ENCODE results near the gene POU2F1. TPM values are rescaled to one million over a fixed set of nuclear protein-coding genes. Genes with fewer than 3 reads are reported as not detected.
"Not testable (repeated sequence)": the region's sequence is repeated elsewhere in the genome, so short reads cannot be mapped to it uniquely, and the experiment has no call there.

Gene POU2F1
- total and polyA plus RNA-seq, 12 donors = 1.3 to 13.9 (median 10.1) TPM

DNA sequence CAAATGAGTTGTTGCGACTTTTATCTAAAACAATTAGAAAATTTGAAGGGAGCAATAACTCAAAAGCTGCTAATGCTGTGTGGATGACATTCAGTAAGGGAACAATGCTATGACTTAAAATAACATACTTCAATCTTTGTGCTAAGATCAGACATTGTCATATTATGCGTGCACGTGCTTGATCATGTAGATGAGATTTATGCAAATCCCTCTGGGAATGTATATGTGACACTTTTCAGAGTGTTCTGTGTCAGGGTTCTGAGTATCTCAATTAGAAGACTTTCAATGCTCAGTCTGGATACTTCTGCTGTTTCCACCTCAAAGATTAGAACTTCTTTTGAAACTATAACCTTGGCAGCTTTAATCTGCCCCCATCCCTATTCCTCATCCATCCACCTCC lies 18.6 kb upstream of the POU2F1 start:
- 83 to 84% methylated on average over 3 of the region's 3 CpGs for WGBS, 2 donors
- no peaks in the 10 kb centered on the region for H3K36me3 ChIP-seq

GRCh38 chr1:167205306-167206050 lies 15.2 kb upstream of the POU2F1 start:
- not testable (repeated sequence) for H3K4me3 ChIP-seq, ATAC-seq, H3K27me3 ChIP-seq, DNase-seq, H3K4me1 ChIP-seq, H3K36me3 ChIP-seq, H3K27ac ChIP-seq
- 87 to 91% methylated on average over 6 of the region's 6 CpGs for WGBS, 2 donors
- H3K9me3 ChIP-seq = peaks cover 0 to 20% (median 4%) of the 10 kb centered on the region in 11 donors
- intact Hi-C loops (cut with DNase I) = loop anchor here in 2 of 10 donors (5.0 kb wide), 1 partner anchor 138 kb away; no protein-coding TSS in a partner anchor

More for the DNA sequence above, 18.6 kb upstream of the POU2F1 start:
- DNase-seq (no peak), ATAC-seq (no peak)
- TF ChIP-seq, protein P1, sequence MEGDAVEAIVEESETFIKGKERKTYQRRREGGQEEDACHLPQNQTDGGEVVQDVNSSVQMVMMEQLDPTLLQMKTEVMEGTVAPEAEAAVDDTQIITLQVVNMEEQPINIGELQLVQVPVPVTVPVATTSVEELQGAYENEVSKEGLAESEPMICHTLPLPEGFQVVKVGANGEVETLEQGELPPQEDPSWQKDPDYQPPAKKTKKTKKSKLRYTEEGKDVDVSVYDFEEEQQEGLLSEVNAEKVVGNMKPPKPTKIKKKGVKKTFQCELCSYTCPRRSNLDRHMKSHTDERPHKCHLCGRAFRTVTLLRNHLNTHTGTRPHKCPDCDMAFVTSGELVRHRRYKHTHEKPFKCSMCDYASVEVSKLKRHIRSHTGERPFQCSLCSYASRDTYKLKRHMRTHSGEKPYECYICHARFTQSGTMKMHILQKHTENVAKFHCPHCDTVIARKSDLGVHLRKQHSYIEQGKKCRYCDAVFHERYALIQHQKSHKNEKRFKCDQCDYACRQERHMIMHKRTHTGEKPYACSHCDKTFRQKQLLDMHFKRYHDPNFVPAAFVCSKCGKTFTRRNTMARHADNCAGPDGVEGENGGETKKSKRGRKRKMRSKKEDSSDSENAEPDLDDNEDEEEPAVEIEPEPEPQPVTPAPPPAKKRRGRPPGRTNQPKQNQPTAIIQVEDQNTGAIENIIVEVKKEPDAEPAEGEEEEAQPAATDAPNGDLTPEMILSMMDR (IDR thresholded peaks at IDR 0.05) = no peak
- Histone ChIP-seq H3K4me3 (no peak overlapping the region), H3K4me1 (peaks cover 0 to 7% (median 0%) of the 10 kb centered on the region in 9 donors), H3K27me3 (no peaks in the 10 kb centered on the region), H3K27ac (no peak overlapping the region), H3K9me3 (peaks cover 0 to 15% (median 4%) of the 10 kb centered on the region in 11 donors)
- intact Hi-C loops (cut with DNase I) = no loop called here

DNA sequence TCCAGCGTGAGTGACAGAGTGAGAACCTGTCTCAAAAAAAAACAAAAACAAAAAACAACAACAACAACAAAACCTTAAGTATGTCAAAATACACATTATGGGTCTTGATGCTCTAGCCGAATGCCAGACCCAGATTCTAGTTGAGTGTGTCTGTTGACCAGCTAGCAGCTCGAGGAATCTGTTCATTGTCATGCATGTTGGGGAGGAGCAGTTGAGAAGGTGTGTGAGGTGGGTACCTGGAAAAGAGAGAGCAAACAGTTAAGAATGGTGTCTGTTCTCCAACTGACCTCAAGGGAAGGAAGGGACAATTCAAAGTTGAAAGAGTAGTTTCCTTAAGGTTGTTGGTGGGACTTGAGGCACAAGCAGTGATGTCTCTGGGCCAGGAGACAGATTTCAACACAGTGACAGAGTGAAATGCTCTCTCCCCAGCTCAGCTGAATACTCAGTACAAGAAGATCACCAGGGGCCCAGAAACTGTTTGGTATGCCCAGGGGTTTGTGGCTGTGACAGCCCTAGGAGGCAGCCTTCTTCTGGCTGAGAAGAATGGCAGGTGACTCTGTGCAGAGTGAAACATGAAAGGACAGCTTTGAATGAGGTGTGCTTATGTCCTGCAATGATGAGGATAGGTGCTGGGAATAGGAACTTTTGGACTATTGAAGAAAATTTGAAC lies 14.4 kb upstream of the POU2F1 start:
- no peaks in the 10 kb centered on the region for H3K27me3 ChIP-seq
- DNase-seq = no peak
- peaks cover 0 to 7% (median 0%) of the 10 kb centered on the region in 9 donors for H3K4me1 ChIP-seq
- H3K27ac ChIP-seq = no peak overlapping the region
- peaks cover 0 to 20% (median 4%) of the 10 kb centered on the region in 11 donors for H3K9me3 ChIP-seq
- intact Hi-C loops (cut with DNase I) = loop anchor here in 2 of 10 donors (5.0 kb wide), 1 partner anchor 139 kb away; no protein-coding TSS in a partner anchor
- WGBS, 2 donors = 87 to 91% methylated on average over 3 of the region's 3 CpGs
- no peak overlapping the region for H3K4me3 ChIP-seq
- no peaks in the 10 kb centered on the region for H3K36me3 ChIP-seq
- ATAC-seq = no peak
- TF ChIP-seq, protein P1 (IDR thresholded peaks at IDR 0.05) = no peak

DNA sequence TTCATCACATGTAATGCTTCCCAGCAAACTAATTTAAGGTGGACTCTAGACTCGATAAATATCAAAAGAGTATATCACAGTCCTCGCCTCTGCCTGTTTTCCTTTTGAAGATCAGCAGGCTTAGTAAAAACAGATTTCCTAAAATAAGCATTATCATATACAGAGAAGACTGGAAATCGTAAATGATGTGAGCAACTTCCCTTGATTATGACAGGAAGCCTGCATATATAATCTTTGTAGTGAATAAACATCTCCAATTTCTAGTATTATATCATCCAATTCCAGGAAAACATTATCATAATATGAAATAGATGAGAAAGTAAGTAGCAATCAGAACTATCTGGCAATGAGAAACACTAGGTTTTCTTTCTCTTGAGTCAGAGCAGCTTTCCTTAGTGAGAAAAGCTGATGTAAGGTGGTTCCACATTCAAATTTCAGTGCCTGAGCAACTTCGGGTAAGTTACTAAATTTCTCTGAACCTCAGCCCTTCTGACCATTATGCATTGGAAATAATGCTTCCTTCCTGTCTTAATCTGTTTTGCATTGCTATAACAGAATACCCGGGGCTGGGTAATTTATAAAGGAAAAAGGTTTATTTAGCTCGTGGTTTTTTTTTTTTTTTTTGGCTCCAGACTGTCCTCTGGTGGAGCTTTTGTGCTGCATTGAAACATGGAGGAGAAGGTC lies 12.6 kb upstream of the POU2F1 start:
- H3K9me3 ChIP-seq = peaks cover 0 to 20% (median 4%) of the 10 kb centered on the region in 11 donors
- peaks cover 0 to 7% (median 0%) of the 10 kb centered on the region in 9 donors for H3K4me1 ChIP-seq
- no peak overlapping the region for H3K4me3 ChIP-seq
- TF ChIP-seq, protein P1 (IDR thresholded peaks at IDR 0.05) = peak in 6 of 9 donors; percentile 20 to 46 (median 30)
- 55 to 63% methylated on average over 6 of the region's 6 CpGs for WGBS, 2 donors
- no peaks in the 10 kb centered on the region for H3K27me3 ChIP-seq
- DNase-seq (no peak), ATAC-seq (no peak)
- H3K36me3 ChIP-seq = no peaks in the 10 kb centered on the region
- H3K27ac ChIP-seq = no peak overlapping the region
- intact Hi-C loops (cut with DNase I) = loop anchor here in 2 of 10 donors (5.0 kb wide), 1 partner anchor 141 kb away; no protein-coding TSS in a partner anchor
